PFSK-1 (cell line): Measurements from ENCODE around the gene VTI1A.

Experiments
- POLR2AphosphoS5 ChIP-seq: IDR thresholded peaks from 2 replicates; pipeline ENCODE4 v1.6.1; 2012; ENCODE audit warnings: low read depth, mild to moderate bottlenecking, control low read depth, low read length, moderate library complexity
- REST ChIP-seq, 2 experiments: IDR thresholded peaks; 2 replicates each; pipeline versions ENCODE4 v1.6.1 to v1.8.0; 2011 to 2012; ENCODE audit warnings: low read depth in 2 of 2, low read length in 2 of 2, control low read depth in 1 of 2, inconsistent platforms in 1 of 2, mild to moderate bottlenecking in 1 of 2, moderate library complexity in 1 of 2; ENCODE audit not compliant: insufficient read depth in 1 of 2
- SIN3A ChIP-seq: IDR thresholded peaks from 2 replicates; pipeline ENCODE4 v1.6.1; 2012; ENCODE audit warnings: mild to moderate bottlenecking, low read length, moderate library complexity, borderline replicate concordance; ENCODE audit not compliant: insufficient read depth
- TAF1 ChIP-seq: IDR thresholded peaks from 2 replicates; pipeline ENCODE4 v1.6.1; 2012; ENCODE audit warnings: low read length, control low read depth, borderline replicate concordance; ENCODE audit not compliant: insufficient read depth

- TF ChIP-seq REST (IDR thresholded peaks at IDR 0.05; ENCODE audit: insufficient read depth in 1 of 2, low read depth in 2 of 2, low read length in 2 of 2) = no peak
- TF ChIP-seq POLR2AphosphoS5 = no peak
- TF ChIP-seq SIN3A = no peak
- no peak for TF ChIP-seq TAF1
These were observed 158.0 kb downstream of the VTI1A start for GRCh38 chr10:112605063-112605462.
